ENCODE results near the gene SEMA5A. TPM values are rescaled to one million over a fixed set of nuclear protein-coding genes. Genes with fewer than 3 reads are reported as not detected.

The SEMA5A gene
- total RNA-seq, 1 donor from 2014 or later: 13.7 TPM

DNA sequence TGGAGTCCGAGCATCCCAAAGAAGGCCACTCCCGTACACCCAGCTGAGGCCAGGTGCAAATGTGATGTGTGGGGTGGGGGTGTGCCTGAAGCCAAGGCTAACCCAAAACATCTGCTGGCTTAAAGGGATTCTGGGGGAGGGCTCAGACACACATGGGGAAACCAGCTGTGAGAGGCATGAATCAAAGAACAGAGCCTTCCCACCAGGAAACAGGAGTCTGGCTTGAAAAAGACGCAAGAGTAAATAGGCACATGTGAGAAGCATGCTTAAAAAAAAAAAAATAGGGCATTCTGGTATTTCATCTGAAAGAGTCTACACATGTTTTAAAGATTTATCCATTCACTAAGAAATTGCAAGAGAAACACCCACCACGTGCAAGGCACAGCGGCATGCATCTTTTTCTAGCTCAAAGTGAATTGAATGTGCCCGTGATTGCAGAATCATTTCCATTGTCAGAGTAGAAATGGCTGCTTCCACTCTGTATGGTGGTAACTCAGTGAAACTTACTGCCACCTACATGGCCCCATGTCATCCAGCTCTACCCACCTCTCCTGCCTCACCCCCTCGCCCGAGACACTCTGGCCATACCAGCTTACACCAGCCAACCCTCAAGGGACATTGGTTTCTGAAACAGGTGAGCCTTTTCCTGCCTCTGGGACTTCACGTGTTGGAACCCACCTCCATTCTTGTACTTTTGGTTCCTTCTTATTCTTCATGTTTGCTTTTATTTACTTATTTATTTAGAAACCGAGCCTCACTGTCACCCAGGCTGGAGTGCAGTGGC lies 71.5 kb downstream of the SEMA5A start:
- DNase-seq (ENCODE audit: low read depth): no peak

DNA sequence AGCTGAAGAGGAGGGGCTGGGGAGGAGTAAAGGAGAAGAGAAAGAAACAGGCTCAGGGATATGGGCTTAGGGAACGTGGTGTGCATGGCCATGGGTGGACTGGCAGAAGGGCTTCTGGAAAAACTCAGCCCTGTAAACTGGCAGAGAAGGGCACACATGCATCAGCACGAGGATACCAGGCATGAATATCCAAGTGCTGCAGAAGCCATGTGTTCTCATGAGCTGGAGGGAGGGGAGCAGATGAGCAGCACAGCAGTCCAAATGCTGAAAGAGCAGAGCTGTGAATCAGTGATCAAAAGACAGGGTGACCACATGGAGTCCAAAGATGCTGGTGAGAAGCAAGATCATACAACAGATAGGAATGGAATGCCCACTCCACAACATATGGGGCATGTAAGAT lies 72.3 kb downstream of the SEMA5A start:
- DNase-seq (ENCODE audit: low read depth): peak; percentile 15

DNA sequence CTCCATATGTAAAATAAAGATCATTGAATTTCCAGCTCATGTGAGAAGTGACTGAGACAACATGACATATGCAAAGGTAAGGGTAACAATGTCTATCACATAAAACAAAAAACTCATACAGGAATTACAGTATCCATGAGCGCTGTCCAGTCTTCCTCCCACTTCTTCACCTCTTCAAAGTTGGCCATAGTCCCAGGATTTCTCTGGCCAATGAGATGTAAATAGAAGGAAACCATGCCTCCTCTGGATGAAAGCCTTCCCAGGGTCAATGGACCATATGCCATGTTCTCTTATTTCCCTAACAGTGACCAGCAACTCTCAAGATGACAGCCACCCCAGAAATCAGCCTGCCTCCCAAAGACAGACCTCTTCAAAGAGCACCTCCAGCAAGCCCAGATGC lies 75.5 kb downstream of the SEMA5A start:
- DNase-seq (ENCODE audit: low read depth): no peak

DNA sequence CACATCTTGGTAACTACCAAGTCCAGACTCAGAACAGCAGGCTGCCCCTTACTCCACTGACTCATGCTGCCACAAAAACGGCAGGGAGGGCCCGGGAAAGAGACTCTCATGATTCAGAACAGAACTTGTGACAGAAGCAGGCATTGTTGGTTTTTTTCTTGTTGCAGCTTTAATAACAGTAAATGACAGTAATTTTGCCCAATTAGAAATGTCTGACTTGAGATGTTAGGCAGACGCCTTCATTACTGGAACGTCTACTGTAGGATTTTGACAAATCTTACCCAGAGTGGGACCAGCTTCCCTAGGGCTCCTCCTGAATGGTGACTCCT lies 77.9 kb downstream of the SEMA5A start:
- peak; percentile 93 for DNase-seq (ENCODE audit: low read depth)

DNA sequence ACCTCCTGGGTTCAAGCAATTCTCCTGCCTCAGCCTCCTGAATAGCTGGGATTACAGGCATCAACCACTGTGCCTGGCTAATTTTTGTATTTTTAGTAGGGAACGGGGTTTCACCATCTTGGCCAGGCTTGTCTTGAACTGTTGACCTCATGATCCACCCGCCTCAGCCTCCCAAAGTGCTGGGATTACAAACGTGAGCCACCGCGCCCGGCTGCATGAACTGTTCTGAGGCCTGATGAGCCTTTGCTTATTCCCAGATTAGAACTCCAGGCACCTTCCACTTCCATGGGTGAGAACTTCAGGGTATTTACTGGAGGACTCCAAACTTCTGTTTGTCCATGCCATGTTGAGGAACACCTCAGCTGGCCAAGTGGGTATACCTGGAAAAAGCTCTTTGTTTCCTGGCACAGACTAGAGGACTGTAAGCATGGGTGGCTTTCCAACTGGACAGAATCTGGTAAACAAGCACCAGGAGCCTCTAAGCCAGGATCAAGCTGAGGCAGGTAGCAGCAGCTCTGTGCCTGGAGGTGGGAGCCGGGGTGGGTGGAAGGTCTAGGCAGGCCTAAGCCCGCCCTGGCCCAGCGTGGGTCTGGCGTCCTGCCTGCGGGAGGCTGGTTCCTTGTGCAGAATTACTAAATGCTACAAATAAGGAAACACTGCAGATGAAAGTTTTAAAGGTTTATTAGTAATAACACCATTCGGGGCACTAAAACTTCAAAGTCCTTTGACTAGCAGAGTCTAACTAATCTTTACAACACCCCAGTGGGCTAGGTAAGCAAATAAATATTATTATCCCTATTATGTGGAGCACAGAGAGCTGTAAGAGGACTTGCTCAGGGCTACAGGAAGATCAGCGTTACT lies 78.4 kb downstream of the SEMA5A start:
- no peak for DNase-seq (ENCODE audit: low read depth)

DNA sequence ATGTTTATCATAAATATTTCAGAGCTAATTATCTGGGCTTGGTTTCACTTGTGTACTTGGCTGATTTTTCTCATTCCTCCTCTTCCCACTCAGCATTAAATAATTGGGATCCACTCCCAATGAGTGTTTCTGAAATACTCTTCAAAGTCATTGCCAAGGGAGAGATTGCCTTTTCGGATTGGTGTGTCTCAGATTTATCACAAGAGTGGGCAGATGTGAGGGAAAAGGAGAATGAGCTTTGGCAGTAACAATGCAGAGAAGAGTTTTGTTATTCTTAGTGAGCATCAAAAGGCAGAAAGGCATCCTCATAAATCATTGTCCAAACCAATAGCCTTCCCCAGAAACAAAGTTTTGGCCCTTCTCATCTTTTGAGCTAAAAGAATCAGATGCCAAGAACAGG lies 79.2 kb downstream of the SEMA5A start:
- no peak for DNase-seq (ENCODE audit: low read depth)

DNA sequence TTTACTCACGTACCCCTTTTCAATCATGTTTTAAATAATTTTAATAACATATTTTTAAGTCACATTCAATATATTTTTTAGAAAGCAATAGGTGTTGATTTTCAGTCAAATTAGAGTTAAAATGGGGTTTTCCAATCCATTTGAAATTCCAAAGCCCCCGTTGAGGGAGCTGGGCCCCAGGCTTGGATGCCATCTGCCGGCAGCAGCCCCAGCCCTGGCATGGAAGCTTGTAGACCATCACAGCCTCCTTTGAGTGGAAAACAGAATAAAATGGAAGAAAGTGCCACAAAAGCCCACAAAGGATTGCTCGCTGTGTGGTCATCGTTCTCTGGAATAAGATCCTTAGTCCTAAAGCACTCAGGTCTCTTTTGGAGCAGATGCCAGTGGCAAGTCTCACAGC lies 81.4 kb downstream of the SEMA5A start:
- DNase-seq (ENCODE audit: low read depth): no peak

DNA sequence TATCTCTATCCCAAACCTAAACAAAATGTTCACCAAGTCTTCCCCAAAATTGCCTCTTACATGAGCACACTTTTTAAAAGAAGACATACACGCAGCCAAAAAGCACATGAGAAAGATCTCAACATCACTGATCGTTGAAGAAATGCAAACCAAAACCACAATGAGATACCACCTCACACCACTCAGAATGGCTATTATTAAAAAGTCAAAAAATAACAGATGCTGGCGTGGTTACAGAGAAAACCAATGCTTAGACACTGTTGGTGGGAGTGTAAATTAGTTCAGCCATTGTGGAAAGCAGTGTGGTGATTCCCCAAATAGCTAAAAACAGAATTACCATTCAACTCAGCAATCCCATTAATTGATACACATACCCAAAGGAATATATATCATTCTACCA lies 83.8 kb downstream of the SEMA5A start:
- DNase-seq (ENCODE audit: low read depth): no peak

DNA sequence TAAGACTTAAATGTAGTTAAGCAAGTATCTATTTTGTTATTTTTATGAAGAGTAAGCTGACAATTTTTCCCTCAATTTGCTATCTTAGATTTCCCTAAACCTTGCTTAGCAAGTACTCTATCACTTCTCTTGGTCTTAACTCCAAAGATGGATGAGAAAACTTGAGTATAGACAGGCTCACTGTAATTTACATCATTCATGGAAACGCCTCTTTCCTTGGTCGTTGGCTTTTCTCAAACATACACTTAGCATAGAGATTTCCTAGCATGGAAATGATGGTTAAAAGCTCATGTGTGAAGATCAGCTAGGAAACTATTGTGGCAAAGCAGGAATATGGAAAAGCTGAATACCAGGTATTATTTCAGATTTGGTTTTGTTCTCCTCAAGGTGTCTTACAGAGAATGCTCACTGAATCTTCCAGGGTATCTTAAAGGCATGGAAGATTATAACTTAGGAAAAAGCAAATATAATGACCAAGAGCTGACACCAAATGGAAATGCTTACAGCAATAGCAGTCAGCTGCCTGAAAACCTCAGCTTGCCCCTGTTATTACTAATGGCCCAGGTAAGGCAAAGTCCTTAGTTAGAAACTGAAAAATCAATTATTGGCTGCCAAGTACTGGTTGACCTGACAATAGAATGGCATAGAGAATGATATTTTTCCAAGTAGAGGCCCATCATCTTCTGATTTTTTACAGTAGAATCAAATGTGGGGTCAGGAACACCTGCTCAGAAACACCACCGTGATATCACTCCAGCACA lies 84.8 kb downstream of the SEMA5A start:
- no peak for DNase-seq (ENCODE audit: low read depth)

DNA sequence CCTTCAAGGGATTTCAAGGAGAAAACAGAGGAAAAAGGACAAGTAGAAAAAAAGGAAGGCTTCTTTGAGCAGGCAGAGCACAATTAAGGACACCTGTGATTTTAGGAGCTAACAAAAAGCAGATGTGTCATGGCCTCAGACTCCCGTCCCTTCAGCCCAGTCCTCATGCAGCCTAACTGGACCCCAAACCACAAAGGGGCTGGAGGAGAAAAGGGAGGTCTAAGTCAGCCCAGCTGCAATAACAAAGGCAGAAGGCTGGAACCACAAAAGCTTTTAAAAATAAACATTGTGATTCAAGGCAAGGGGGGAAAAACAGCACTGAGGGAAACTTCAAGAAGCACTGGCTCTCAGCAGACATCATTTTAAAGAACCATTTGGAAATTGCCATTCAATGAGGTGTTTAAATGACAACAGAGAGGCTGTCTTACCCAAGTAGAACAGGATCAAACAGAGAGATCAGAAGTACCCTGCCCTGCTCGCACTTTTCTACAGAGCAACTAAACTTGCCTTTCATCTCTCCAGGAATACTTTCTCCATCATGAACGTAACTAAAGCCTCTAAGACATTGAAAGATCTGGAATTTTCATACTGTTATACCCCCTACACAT lies 89.3 kb downstream of the SEMA5A start:
- DNase-seq (ENCODE audit: low read depth): peak; percentile 13

DNA sequence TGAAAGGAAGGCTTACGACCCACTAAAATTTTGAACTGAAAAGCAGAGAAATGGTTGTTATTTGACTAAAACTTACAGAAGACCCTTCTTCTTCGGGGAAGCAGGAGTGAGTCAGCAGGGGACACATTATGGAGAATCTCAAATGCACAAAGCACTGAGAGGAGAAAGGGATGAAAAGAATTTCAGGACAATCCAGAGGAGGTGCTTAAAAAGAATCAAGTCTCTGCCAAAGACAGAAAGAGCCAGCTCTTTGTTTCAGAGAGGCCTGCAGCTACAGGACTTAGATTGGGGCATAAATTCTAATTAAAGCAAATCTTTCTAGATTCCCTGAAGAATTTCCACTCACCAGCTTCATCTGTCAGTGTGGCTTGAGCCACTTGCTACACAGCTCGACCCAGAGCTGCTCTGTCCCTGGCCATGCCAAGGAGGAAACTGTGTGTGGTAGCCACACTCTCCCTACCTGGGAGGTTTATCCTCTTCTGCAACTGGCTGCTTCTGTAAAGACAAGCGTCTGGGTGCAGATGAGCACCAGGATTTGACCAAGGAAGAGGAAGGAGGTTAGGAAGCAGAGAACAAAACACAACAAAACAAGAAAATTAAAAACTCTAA lies 89.9 kb downstream of the SEMA5A start:
- no peak for DNase-seq (ENCODE audit: low read depth)

DNA sequence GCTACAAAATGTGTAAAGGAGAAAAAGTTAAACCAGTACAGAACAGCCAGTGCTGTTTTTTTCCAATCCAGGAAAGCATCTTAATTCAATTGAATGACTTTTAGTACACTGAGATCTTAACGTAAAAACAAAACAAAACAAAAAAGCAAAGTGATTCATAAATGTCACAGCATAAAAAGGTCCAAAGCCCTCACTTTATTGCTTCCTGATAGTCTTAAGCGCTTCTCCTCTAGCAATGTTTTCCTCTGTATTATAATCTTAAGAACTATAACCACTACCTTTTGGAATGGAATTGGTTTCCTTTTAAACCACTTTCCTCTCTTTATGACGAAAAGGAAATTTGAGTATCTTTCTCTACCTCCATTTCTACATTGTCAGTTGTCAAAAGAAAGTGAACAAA lies 91.4 kb downstream of the SEMA5A start:
- DNase-seq (ENCODE audit: low read depth): no peak

DNA sequence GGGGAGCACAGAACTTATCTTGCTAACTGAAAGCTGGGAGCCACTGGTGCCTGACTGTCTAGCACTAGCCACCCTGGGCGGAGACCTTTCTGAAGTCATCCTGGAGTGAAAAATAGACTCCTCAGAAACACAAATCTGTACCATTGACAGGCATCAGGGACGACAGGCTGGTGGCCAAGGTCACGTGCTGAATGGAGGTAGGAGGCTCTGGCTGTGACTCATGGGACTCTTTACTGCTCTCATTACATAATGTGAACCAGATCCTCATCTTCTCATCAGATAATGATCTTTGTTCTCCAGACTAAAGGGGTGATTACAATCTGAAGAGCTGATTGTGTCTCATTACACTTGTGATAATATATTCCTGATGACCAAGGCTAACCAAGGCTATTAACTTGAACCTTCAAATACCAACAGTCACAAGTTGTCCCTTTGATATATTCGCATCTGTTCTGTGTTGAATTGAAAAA lies 91.8 kb downstream of the SEMA5A start:
- no peak for DNase-seq (ENCODE audit: low read depth)

DNA sequence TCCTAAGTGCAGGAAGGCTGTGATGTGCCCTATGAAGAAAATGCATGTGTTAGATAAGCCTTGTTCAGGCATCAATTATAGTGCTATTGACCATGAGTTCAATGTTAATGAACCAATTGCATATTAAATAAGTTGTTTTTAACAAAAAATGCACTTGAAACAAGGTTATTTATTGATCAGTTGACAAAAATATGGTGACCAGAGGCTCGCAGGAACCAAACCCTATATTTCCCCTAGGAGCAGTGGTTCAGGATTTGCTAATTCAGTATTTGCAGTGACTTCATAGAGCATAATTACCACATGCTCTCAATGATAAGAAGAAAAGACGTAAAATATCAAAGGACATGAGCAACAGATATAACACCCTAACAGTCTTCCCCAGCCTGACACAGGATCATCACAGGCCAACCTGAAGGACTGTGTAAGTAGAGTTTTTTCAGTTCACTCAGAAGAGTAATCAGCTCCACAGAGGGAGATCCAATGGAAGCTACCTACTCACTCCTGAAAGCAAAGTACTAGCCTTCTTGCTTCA lies 92.3 kb downstream of the SEMA5A start:
- DNase-seq (ENCODE audit: low read depth): no peak

DNA sequence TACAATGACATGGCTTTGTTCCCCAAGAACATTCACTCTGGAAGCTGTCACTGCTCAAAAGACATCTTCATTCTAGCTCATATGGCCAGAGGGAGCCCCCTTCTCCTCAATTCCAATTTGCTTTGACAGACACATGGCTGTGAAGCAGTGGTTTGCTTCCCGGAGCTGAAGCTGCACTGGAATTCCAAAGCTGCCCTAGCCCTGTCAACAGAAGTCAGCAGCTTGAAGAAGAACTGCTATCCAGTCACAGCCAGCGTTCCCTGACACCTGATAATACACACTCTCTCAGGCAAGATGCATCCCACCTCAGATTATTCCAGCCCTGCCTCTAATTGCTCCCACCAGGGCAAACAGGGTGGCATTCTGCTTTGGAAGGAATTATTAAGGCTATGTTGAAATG lies 93.7 kb downstream of the SEMA5A start:
- DNase-seq (ENCODE audit: low read depth): no peak

DNA sequence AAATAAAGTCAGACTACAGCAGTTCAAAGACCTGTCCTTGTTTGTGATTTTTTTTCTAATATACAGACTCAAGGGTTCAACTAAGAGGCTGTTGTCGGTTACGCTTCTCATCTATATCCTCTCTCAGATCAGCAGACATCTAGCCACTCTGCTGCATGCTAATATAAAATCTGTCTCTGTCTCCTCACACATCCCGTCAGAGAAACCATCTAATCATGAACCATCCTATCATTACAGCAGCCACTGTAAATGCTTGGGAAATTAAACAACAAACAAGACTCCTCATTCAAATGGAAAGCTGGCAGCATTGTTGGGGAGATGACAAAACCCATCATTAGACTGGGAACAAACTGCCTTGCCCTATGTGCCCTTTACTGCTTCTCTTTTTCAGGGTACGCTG lies 94.8 kb downstream of the SEMA5A start:
- DNase-seq (ENCODE audit: low read depth): no peak

DNA sequence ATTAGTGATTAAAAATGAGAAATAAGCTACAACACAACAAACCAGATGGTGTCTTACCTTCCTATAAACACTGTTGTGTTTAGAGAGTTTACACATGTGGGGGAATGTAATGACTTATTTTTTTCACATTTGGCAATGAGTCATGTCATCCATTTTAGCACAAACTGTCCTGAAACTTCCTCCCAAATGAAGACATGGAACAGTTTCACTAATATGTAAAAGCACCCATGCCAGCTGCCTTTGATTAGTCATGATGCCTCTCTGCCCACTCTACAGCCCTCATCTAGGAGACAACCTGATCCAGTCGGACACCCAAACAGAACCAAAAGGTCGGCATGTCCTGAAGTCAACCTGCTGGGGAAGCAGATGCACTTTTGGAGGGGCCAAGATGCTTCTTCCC lies 98.2 kb downstream of the SEMA5A start:
- DNase-seq (ENCODE audit: low read depth): no peak

DNA sequence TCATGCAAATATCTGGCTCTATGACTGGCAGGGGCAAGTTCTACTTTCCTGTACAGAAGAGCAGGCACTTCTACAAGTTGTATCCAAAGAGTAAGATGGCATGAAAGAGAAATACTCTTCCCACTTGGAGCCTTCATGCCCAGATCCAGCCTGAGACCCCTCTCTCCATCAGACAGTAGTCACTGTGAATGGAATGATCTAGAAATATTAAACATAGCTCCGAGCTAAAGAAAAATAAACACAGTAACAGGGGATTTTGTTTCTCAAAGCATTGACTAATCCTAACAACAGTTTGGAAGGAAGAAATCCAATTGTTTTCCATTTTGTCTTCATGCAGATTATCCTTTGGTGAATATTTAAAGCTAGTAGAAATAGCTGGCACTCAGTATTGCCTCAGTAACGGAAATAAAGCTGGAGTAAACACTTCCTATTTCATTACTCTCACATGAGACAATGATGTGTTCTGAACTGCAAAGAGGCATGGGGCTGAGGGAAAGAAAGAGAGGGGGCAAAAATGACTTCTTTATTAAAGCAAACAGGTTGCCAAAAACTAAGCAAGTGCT lies 100.0 kb downstream of the SEMA5A start:
- DNase-seq (ENCODE audit: low read depth): no peak

DNA sequence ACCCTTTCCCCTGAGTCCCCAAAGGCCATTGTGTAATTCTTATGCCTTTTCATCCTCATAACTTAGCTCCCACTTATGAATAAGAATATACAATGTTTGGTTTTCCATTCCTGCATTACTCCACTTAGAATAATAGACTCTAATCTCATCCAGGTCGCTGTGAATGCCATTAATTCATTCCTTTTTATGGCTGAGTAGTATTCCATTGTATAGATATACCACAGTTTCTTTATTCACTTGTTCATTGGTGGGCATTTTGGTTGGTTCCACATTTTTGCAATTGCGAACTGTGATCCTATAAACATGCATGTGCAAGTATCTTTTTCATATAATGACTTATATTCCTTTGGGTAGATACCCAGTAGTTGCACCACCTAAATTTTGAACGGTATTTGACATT lies 101.5 kb downstream of the SEMA5A start:
- no peak for DNase-seq (ENCODE audit: low read depth)

DNA sequence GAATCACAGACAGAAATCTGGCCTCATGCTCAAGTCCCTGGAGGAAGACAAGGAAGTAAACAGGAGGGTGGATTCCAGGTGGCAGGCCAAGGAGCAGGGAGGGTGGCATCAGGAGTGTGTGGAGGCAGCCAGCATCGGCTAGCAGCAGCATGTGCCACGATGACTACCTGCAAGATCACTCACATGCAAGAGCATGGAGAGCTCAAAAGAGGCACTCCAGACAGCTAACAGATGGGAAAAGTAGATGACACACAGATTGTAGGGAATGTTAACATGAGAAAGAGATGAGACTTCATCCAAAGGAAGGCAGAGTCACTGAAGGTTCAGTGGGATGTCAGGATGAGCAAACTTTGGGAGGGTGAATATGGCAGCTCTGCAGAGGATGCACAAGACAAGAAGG lies 104.3 kb downstream of the SEMA5A start:
- no peak for DNase-seq (ENCODE audit: low read depth)

DNA sequence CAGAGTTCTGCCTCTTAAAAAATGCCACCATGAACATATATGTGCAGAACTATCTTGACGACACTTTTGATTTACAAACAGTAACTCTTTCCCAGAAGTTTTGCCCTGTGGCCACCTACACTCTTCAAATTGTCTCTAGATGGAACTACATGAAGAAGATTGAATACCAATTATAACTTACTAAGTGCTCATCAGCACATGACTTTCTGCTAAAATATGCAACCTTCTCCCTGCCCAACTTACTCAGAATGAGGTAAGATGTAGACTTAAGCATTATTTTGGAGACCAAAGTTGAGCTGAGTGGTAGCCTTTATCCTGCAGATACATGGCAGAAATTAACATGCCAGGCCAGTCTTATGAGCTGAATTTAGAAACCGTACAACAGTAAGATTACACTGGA lies 105.4 kb downstream of the SEMA5A start:
- peak; percentile 14 for DNase-seq (ENCODE audit: low read depth)
